CD14-positive monocyte (primary cell): ENCODE measurements around the gene STIL. TPM values are rescaled to one million over a fixed set of nuclear protein-coding genes. Genes with fewer than 3 reads are reported as not detected.

Experiments used
- DNase-seq, 3 donors: peaks; one replicate each; pipeline ENCODE4 v3.0.0-alpha.2; 2011 to 2022
- H2AFZ ChIP-seq: 2 replicates; pipeline ENCODE4 v1.6.0; 2012; ENCODE audit warnings: mild to moderate bottlenecking, low read depth, low read length, inconsistent platforms; ENCODE audit not compliant: insufficient read depth, poor library complexity, severe bottlenecking
- H3K27ac ChIP-seq, 2 donors: 1 replicate in 1 of 2; 2 replicates in 1 of 2; pipeline ENCODE4 v1.5.1; 2012 to 2013; ENCODE audit warnings: low read length in 2 of 2, control low read depth in 1 of 2, inconsistent platforms in 1 of 2, low read depth in 1 of 2, mild to moderate bottlenecking in 1 of 2
- H3K27me3 ChIP-seq, 2 donors: one replicate each; pipeline versions ENCODE4 v1.6.0 to v1.6.1; 2011 to 2013; ENCODE audit warnings: low read length in 2 of 2; ENCODE audit not compliant: control insufficient read depth in 2 of 2, insufficient read depth in 2 of 2
- H3K36me3 ChIP-seq, 2 donors: replicated peaks in 1 of 2; 1 replicate in 1 of 2; 2 replicates in 1 of 2; pipeline versions ENCODE4 v1.5.1 to v1.6.1; 2012 to 2013; ENCODE audit warnings: low read length in 2 of 2, control low read depth in 1 of 2, inconsistent platforms in 1 of 2, mild to moderate bottlenecking in 1 of 2; ENCODE audit not compliant: insufficient read depth in 2 of 2, control insufficient read depth in 1 of 2
- H3K4me1 ChIP-seq, 2 donors: 1 replicate in 1 of 2; 2 replicates in 1 of 2; pipeline versions ENCODE4 v1.5.1 to v1.6.1; 2012 to 2013; ENCODE audit warnings: low read length in 2 of 2, control low read depth in 1 of 2, inconsistent platforms in 1 of 2, mild to moderate bottlenecking in 1 of 2, moderate library complexity in 1 of 2; ENCODE audit not compliant: insufficient read depth in 2 of 2, control insufficient read depth in 1 of 2
- H3K4me2 ChIP-seq: replicated peaks from 2 replicates; pipeline ENCODE3; 2012; ENCODE audit warnings: low read length, moderate library complexity, mild to moderate bottlenecking; ENCODE audit not compliant: poor library complexity, severe bottlenecking; ENCODE audit errors: extremely low read depth
- H3K4me3 ChIP-seq, 3 experiments: fragments of 200-600 bp in 1 of 3; sonication (generic) in 1 of 3; replicated peaks in 1 of 3; 1 replicate in 2 of 3; 2 replicates in 1 of 3; pipeline ENCODE4 v1.5.1; 2011 to 2013; ENCODE audit warnings: low read length in 3 of 3, mild to moderate bottlenecking in 3 of 3, control low read depth in 2 of 3, low read depth in 2 of 3, inconsistent platforms in 1 of 3, moderate library complexity in 1 of 3
- H3K79me2 ChIP-seq: 2 replicates; pipeline ENCODE4 v1.6.0; 2012; ENCODE audit warnings: mild to moderate bottlenecking, control low read depth, inconsistent platforms, low read length, moderate library complexity; ENCODE audit not compliant: insufficient read depth
- H3K9ac ChIP-seq: 2 replicates; pipeline ENCODE4 v1.6.0; 2017; ENCODE audit warnings: low read length, mild to moderate bottlenecking; ENCODE audit not compliant: insufficient read depth, poor library complexity, severe bottlenecking
- H3K9me3 ChIP-seq, 2 donors: replicated peaks in 1 of 2; 1 replicate in 1 of 2; 2 replicates in 1 of 2; pipeline versions ENCODE4 v1.5.1 to v1.6.1; 2012 to 2013; ENCODE audit warnings: low read length in 2 of 2, control low read depth in 1 of 2; ENCODE audit not compliant: control insufficient read depth in 1 of 2, insufficient read depth in 1 of 2
- H4K20me1 ChIP-seq: 2 replicates; pipeline ENCODE4 v1.6.0; 2012; ENCODE audit warnings: mild to moderate bottlenecking, low read length, control low read depth, moderate library complexity; ENCODE audit not compliant: insufficient read depth
- H3K27ac Mint-ChIP-seq, 7 donors: one replicate each; pipeline ENCODE4 v1.8.0; 2020; ENCODE audit warnings: mild to moderate bottlenecking in 7 of 7, mixed read lengths in 7 of 7, moderate library complexity in 6 of 7, inconsistent platforms in 2 of 7
- H3K27me3 Mint-ChIP-seq, 3 donors: one replicate each; pipeline ENCODE4 v1.8.0; 2021 to 2022; ENCODE audit warnings: low read depth in 3 of 3, mild to moderate bottlenecking in 3 of 3, mixed read lengths in 3 of 3, moderate library complexity in 3 of 3, inconsistent platforms in 1 of 3
- H3K36me3 Mint-ChIP-seq, 2 donors: one replicate each; pipeline ENCODE4 v1.8.0; 2020; ENCODE audit warnings: mixed read lengths in 2 of 2, inconsistent platforms in 1 of 2, mild to moderate bottlenecking in 1 of 2
- H3K4me1 Mint-ChIP-seq: one replicate; pipeline ENCODE4 v1.8.0; 2020; ENCODE audit warnings: mild to moderate bottlenecking, mixed read lengths
- H3K4me3 Mint-ChIP-seq, 2 donors: one replicate each; pipeline ENCODE4 v1.8.0; 2020; ENCODE audit warnings: mild to moderate bottlenecking in 2 of 2, mixed read lengths in 2 of 2, moderate library complexity in 1 of 2
- H3K9me3 Mint-ChIP-seq, 7 donors: one replicate each; pipeline ENCODE4 v1.8.0; 2020 to 2022; ENCODE audit warnings: mixed read lengths in 7 of 7, mild to moderate bottlenecking in 6 of 7, moderate library complexity in 6 of 7, inconsistent platforms in 2 of 7
- WGBS: methylation state at CpG from one replicate; pipeline ENCODE4 v1.1.5; 2013; ENCODE audit warnings: missing lambda C conversion rate; ENCODE audit not compliant: insufficient coverage; 5-methylcytosine and 5-hydroxymethylcytosine counted together
- intact Hi-C, 2 donors: fragments of 100-400 bp; cut with micrococcal nuclease; formaldehyde crosslinking; loops; one replicate each; pipeline versions ENCODE4 v1.15.0 to v1.15.1; 2023
- polyA plus RNA-seq, 3 donors: library from polyadenylated mRNA; depleted of rRNA in 1 of 3; unstranded in 2 of 3; stranded (reverse) in 1 of 3; fragments of 300-500 nt in 2 of 3; fragments of >200 nt in 1 of 3; fragmentation: Illumina TruSeq in 2 of 3; gene quantifications; 1 replicate in 2 of 3; 2 replicates in 1 of 3; pipeline ENCODE4 v1.2.3, GENCODE V29; 2012 to 2021
- TF ChIP-seq, protein P1 (sequence below): fragments of 200-600 bp; IDR thresholded peaks from one replicate; pipeline ENCODE4 v1.8.0; 2022; ENCODE audit warnings: antibody characterized with exemption, mild to moderate bottlenecking

The STIL gene
- polyA plus RNA-seq, 3 donors, result 0.16 to 0.31 (median 0.27) TPM

DNA sequence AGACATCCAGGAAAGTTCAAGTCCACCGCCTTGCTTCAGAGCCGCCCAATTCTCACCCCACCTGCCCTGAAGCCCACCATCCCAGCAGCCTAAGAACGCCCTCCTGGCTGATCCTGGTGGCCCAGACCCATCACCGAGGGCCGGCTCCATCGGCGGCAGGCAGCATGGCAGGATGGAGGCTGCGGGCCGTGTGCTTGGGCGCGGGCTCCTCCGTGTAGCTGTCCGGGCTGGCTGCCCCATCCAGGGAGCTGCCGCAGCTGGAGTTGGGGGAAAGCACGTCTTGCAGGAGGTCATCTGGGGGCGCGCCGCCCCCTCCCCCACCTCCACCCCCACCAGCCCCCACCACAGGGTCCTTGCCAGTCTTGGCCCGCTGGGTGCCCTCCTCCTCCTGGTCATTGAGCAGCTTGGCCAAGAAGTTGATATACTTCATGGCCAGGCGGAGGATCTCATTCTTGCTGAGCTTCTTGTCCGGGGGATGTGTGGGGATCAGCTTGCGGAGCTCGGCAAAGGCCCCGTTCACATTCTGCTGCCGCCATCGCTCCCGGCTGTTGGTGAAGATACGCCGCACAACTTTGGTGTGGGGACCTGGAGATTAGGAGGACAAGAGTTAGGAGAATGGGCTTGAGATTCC lies 94.2 kb downstream of the STIL start:
- H3K36me3 Mint-ChIP-seq, result no peaks in the 10 kb centered on the region
- intact Hi-C loops, result no loop called here
- H3K9ac ChIP-seq, result no peak overlapping the region
- no peak overlapping the region for H3K4me2 ChIP-seq
- no peaks in the 10 kb centered on the region for H3K9me3 Mint-ChIP-seq
- H3K4me3 ChIP-seq, result no peak overlapping the region
- TF ChIP-seq, protein P1, sequence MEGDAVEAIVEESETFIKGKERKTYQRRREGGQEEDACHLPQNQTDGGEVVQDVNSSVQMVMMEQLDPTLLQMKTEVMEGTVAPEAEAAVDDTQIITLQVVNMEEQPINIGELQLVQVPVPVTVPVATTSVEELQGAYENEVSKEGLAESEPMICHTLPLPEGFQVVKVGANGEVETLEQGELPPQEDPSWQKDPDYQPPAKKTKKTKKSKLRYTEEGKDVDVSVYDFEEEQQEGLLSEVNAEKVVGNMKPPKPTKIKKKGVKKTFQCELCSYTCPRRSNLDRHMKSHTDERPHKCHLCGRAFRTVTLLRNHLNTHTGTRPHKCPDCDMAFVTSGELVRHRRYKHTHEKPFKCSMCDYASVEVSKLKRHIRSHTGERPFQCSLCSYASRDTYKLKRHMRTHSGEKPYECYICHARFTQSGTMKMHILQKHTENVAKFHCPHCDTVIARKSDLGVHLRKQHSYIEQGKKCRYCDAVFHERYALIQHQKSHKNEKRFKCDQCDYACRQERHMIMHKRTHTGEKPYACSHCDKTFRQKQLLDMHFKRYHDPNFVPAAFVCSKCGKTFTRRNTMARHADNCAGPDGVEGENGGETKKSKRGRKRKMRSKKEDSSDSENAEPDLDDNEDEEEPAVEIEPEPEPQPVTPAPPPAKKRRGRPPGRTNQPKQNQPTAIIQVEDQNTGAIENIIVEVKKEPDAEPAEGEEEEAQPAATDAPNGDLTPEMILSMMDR, result no peak
- H3K27ac ChIP-seq, result no peak overlapping the region
- H3K36me3 ChIP-seq, result no peaks in the 10 kb centered on the region
- no peak overlapping the region for H3K4me3 Mint-ChIP-seq
- peaks cover 16 to 24% of the 10 kb centered on the region in 2 donors for H3K27me3 ChIP-seq
- peaks cover 0 to 8% of the 10 kb centered on the region in 2 donors for H3K9me3 ChIP-seq
- no peak overlapping the region for H3K27ac Mint-ChIP-seq
- DNase-seq, result no peak
- no peaks in the 10 kb centered on the region for H3K4me1 ChIP-seq
- H4K20me1 ChIP-seq, result no peaks in the 10 kb centered on the region
- no peak overlapping the region for H2AFZ ChIP-seq
- H3K4me1 Mint-ChIP-seq, result no peaks in the 10 kb centered on the region
- 100% methylated on average over 6 of the region's 29 CpGs for WGBS
- peaks cover 1 to 10% (median 8%) of the 10 kb centered on the region in 3 donors for H3K27me3 Mint-ChIP-seq
- no peaks in the 10 kb centered on the region for H3K79me2 ChIP-seq

GRCh38 chr1:47219001-47219400 lies 94.9 kb downstream of the STIL start:
- H2AFZ ChIP-seq, result no peak overlapping the region
- no peak overlapping the region for H3K4me3 Mint-ChIP-seq
- no peak overlapping the region for H3K27ac ChIP-seq
- TF ChIP-seq, protein P1, result no peak
- peaks cover 0 to 3% of the 10 kb centered on the region in 2 donors for H3K9me3 ChIP-seq
- H3K27me3 Mint-ChIP-seq, result peaks cover 1 to 10% (median 8%) of the 10 kb centered on the region in 3 donors
- H3K36me3 Mint-ChIP-seq, result no peaks in the 10 kb centered on the region
- no peak overlapping the region for H3K4me2 ChIP-seq
- WGBS, result 100% methylated on average over 2 of the region's 4 CpGs
- no peaks in the 10 kb centered on the region for H3K36me3 ChIP-seq
- H3K27ac Mint-ChIP-seq, result no peak overlapping the region
- no peaks in the 10 kb centered on the region for H3K79me2 ChIP-seq
- H3K4me1 ChIP-seq, result peaks cover 0 to 5% of the 10 kb centered on the region in 2 donors
- no peaks in the 10 kb centered on the region for H4K20me1 ChIP-seq
- H3K9ac ChIP-seq, result no peak overlapping the region
- H3K4me3 ChIP-seq, result no peak overlapping the region
- DNase-seq, result no peak
- no peaks in the 10 kb centered on the region for H3K4me1 Mint-ChIP-seq
- intact Hi-C loops, result no loop called here
- H3K27me3 ChIP-seq, result peaks cover 9 to 17% of the 10 kb centered on the region in 2 donors
- no peaks in the 10 kb centered on the region for H3K9me3 Mint-ChIP-seq
